Glomerular visceral epithelial cell (primary cell): ENCODE results near the gene RNPEP.
"Not testable (repeated sequence)": the region's sequence is repeated elsewhere in the genome, so short reads cannot be mapped to it uniquely, and the experiment has no call there.

ENCODE experiments used
- DNase-seq: peaks from one replicate; pipeline ENCODE4 v3.0.0-alpha.2; 2016; ENCODE audit errors: extremely low spot score

RNPEP gene

DNA sequence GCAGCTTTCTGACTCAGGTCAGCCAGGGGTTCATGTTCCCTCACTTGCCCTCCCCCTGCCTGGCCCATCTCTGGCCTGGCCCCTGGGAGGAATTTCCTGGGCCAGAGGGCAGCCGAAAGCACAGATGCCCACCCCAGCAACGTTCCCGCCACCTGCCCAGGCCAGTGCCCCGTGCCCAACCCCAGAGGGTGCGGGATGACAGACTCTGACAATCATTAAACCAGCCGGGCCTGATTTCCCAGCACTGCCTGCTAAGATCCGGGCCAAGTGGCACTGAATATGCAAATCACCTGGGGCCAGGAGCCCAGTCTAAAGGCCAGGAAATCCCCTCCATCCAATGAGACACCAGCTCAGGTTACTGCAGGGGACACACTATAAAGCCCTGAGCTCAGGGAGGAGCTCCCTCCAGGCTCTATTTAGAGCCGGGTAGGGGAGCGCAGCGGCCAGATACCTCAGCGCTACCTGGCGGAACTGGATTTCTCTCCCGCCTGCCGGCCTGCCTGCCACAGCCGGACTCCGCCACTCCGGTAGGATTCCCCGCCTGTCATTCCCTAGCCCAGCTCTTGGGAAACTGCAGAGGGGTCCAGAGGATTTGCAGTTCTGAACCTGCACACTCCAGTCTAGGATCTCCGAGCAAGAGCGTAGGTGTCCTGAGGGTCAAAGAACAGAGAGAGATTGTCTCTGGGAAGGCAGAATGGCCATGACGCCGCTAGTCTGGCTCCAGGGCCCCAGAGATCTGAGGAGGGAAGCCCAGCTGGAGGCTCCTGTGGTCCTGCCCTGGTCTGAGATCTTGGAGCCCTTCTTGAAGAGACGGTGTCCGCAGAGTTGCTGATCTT lies 27.9 kb downstream of the RNPEP start, which contains the start of gene ELF3:
TSS of gene ELF3 (plus strand) at position 408 of the 836 bp plus-strand sequence. CDS start 550 bp downstream, outside the sequence.
- peak; percentile 100 for DNase-seq

DNA sequence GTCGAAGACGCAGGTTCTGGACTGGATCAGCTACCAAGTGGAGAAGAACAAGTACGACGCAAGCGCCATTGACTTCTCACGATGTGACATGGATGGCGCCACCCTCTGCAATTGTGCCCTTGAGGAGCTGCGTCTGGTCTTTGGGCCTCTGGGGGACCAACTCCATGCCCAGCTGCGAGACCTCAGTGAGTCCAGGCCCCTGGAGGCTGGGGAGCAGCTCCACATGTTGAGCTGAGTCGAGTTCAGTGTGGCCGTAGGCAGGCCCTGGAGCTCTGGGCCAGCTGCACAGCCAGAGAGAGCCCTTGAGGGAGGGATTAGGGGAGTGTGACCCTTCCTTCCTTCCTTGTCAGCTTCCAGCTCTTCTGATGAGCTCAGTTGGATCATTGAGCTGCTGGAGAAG lies 29.5 kb downstream of the RNPEP start:
- DNase-seq = no peak

DNA sequence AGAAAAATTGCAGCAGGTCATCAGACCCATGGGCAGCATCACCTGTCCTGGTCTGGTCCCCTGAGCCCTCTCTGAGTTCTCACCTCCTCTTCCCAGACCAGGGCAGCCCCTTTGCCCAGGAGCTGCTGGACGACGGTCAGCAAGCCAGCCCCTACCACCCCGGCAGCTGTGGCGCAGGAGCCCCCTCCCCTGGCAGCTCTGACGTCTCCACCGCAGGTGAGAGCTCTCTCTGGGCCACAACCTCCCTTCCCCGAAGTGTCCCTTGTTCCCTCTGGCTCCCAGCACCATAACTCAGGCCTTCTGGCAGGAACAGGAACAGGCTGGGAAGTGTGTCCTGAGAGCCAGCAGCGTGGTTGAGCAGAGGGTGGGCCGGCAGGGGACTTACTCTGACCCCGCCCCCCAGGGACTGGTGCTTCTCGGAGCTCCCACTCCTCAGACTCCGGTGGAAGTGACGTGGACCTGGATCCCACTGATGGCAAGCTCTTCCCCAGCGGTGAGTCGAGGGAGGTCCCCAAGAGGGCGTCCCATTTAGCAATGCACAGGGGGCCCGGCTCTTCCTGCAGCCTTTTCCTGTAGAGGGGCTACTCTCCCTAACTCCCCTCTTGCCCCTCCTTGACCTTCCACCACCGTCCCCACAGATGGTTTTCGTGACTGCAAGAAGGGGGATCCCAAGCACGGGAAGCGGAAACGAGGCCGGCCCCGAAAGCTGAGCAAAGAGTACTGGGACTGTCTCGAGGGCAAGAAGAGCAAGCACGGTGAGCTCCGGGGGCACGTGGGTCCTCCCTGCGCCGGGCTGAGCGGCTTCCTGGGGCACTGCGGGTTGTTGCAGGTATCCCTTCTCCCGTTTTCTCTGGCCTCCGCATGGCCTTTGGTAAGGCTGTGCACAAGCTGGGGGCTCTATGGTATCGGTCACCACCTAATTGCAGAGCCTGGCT lies 30.4 kb downstream of the RNPEP start:
- no peak for DNase-seq

DNA sequence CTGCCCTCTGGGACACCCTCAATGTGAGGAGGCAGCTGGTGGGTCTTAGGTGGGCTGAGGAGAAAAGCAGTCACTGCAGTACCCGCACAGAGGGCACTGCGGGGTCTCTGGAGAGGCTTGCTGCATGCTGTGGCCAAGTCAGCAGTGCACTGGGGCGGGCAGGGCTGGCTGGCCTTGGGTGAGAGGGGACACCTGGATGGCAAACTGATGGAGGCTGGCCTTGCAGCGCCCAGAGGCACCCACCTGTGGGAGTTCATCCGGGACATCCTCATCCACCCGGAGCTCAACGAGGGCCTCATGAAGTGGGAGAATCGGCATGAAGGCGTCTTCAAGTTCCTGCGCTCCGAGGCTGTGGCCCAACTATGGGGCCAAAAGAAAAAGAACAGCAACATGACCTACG lies 31.2 kb downstream of the RNPEP start:
- no peak for DNase-seq

DNA sequence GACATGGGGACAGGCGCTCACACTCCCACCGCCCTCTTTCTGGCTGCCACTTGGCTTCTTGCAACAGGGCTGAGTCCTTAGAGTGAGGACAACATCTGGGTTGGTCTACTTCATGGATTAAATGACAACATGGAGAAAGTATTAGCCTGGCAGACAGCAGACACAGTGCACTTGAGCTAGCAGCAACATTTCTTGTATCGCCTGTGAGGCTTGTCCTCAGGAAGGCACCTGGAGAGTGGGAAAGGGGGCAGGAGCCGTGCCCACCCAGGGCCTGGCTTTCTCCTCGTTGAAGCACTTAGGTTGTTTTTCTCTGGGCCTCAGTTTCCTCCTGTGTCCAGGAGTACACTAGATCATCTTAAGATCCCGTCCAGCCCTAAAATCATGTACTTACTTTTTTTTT lies 31.6 kb downstream of the RNPEP start:
- DNase-seq = no peak

DNA sequence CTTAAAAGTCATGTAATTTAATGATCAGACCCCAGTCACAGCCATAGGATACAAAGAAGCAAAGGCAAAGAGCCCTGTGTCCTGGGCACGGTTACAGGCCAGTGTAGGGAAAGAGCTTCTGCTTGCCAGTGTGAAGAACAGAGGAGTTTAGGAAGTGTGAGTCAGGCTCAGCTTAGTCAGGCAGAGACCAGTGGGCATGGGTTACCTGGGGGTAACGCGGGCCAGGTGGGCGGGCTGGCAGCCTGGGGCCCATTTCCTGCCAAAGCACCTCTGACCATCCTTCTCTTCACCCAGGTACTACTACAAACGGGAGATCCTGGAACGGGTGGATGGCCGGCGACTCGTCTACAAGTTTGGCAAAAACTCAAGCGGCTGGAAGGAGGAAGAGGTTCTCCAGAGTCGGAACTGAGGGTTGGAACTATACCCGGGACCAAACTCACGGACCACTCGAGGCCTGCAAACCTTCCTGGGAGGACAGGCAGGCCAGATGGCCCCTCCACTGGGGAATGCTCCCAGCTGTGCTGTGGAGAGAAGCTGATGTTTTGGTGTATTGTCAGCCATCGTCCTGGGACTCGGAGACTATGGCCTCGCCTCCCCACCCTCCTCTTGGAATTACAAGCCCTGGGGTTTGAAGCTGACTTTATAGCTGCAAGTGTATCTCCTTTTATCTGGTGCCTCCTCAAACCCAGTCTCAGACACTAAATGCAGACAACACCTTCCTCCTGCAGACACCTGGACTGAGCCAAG lies 32.6 kb downstream of the RNPEP start:
- no peak for DNase-seq

DNA sequence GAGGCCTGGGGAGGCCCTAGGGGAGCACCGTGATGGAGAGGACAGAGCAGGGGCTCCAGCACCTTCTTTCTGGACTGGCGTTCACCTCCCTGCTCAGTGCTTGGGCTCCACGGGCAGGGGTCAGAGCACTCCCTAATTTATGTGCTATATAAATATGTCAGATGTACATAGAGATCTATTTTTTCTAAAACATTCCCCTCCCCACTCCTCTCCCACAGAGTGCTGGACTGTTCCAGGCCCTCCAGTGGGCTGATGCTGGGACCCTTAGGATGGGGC lies 33.2 kb downstream of the RNPEP start:
- no peak for DNase-seq

DNA sequence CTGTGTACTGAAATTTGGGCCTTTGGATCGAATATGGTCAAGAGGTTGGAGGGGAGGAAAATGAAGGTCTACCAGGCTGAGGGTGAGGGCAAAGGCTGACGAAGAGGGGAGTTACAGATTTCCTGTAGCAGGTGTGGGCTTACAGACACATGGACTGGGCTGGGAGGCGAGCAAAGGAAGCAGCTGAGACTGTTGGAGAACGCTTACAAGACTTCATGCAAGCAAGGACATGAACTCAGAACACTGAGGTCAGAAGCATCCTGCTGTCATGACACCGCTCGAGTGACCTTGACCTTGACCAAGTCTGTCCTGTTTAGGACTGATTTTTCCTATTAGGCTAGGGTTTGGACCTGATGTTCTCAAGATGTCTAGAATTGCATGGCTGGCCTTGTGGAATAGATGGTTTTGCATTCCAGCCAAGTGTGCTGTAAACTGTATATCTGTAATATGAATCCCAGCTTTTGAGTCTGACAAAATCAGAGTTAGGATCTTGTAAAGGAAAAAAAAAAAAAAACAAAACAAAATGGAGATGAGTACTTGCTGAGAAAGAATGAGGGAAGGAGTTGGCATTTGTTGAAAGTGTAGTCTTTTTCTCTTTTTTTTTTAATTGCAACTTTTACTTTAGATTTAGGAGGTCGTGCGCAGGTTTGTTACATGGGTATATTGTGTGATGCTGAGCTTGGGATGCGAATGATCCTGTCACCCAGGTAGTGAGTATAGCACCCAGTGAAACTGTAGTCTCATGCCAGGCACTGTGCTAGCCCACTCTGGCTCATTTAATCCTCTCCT lies 33.8 kb downstream of the RNPEP start:
- DNase-seq = no peak

DNA sequence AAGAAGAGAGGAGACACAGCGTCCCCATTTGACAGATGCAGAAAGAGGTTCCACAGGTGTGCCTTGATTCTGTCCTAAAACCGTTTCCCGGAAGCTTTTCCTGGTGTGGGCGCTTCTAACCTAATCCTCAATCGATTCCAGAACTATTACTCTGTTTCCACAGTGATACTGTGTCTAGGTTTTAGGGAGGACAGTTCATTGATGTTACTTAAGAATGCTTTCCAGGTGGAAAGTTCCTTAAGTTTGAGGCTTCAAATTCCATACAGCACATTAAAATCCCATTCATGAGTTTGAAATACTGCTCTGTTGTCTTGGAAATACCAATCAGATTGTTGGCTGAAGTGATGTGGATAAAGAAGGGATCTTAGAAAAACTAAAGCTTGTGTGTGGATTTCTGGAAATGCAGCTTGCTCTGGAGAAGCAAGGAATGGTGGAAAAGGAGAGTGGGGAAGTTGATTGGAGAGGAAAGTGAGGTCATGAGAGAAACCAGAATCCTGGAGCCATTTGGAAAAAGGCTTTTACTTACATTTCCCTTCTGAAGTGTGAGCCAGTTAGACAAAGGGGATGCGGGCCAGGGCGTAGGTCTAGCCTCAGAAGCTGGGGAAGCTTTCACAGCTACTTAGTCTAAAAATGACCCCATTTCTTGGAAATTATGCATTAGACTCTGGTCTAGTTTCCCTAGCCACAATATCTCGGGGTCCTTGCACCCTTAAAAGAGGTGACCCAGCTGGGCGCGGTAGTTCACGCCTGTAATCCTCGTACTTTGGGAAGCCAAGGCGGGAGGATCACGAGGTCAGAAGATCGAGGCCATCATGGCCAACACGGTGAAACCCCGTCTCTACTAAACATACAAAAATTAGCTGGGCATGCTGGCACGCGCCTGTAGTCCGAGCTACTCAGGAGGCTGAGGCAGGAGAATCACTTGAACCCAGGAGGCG lies 34.6 kb downstream of the RNPEP start:
- DNase-seq = no peak

DNA sequence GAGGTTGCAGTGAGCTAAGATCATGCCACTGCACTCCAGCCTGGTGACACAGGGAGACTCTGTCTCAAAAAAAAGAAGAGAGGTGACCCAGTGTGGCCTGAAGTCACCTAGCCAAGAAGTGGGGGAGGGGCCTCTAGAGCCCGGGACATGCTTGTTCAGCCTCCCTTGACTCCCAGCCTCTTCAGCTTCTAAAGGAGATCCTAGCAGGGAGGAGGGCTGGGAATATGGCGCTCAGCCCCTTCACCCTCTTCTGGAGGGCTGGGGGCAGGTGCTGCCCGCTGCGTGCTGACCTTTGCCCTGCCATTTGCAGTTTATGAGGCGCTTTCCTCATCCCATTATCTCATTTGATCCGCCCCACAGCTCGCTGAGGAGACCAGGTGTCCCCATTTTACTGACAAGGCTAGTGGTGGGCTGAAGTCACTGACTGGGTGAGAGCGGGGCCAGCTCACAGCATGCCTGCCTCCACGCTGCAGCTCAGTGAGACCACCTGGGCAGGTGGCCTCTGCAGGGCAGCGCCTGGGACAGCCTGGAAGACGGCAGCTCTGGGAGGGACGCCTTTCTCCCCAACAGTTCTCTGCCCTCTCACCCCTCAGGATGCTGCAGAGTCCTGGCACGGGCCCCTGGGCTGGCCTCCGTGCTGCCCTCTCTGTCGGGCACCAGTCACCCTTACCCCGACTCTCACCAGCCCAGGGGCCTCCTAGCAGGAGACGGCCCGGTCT lies 35.5 kb downstream of the RNPEP start:
- no peak for DNase-seq

DNA sequence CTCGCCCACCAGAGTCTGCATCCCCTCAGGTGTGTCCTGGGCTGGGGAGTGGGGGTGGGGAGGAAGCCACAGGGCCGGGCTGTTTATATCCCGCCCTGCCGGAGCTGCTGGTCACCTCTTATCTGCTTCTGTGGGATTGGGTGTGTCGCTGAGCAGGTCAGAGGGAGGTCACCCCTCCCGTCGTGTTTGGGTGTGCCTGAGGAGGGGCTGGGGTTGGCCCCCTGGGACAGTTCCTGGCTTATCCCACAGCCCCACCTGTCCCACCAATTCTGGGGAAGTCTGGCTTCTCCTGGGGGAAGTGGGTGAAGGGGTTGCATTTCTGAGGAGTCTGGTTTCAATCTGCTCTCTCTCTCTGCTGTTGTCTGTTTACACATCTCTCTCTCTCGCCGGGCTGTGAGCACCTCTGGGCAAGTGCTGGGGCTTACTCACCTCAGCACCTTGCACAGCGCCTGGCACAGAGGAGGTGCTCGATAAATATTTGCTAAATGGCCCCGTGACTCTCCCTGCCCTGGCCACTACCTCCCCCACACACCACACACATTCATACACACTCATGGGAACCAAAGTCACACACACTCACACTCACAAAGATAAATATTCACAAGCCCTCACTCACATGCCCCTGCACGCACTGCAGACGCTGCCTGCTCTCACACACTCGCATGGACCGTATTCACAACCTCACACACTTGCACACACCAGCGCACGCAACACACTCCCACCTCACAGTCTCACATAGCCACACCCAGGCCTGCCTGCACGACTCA lies 36.2 kb downstream of the RNPEP start:
- DNase-seq = peak; percentile 53

DNA sequence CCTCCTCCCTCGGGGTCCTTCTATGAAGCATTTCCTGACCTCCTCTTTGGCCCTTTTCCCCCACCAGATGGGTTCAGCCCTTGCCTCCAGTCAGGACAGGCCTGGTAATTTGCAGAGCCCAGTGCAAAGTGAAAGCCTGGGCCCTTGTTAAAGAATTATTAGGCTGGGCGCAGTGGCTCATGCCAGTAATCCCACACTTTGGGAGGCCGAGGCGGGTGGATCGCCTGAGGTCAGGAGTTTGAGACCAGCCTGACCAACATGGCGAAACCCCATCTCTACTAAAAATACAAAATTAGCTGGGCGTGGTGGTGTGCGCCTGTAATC lies 36.7 kb downstream of the RNPEP start:
- not testable (repeated sequence) for DNase-seq

DNA sequence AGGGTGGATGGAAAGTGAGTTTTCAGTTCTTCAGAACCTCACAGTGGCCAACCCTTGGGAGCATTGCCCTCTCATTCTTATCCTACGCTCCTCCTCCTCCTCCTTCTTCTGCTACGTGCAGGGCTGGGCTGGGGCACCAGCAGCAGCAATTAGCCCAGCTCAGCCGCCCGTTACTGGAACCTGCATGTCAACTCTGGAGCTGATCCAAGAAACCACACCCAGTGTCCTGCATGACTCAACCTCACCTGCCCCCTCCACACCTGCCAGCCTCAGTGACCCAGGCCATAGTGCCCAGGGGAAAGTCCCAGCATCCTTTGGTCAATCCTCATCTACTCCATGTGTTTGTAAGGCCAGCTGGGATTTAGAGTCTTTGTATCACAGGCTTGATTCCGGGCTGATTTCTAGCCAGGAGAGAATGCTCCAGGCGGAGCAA lies 40.6 kb downstream of the RNPEP start:
- peak; percentile 70 for DNase-seq

DNA sequence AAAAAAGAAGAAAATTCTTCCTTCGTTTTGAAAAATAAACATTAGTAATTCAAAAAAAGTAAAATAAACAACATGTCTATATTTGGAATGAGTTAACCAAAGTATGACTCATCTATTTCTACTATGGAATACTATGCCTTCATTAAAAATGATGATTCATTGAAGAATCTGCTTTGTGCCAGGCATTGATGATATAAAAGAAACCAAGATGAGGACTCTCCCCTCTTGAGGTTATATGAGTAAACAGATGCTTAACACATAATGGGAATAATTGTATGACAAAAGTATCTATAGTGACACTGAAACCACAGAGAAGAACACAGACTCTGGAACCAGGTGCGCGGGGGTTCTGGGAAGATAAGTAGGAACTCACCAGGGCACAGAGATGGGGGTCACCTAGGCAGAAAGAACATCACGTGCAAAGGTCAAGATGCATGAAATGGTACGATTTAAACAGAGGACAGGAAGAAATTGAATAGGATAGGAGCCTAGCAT lies 46.8 kb downstream of the RNPEP start:
- peak; percentile 45 for DNase-seq

DNA sequence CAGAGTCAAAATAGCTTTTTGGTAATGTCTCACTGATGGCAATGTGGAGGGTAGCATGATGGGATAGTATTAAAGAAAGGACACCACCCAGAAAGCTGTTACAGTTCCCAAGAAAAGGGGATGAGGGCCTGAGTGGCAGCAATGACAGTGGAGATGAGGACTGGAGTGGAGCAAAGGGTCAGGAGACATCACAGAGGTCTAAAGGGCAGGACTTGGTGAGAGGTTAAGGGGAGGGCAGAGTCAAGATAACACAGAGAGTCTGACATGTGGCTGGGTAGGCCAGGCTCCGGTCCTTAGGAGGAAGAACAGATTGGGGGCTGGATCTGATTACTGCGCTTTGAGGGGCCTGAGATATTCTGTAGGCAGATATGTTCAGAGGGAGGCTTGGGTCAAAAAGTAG lies 47.3 kb downstream of the RNPEP start:
- DNase-seq = no peak

DNA sequence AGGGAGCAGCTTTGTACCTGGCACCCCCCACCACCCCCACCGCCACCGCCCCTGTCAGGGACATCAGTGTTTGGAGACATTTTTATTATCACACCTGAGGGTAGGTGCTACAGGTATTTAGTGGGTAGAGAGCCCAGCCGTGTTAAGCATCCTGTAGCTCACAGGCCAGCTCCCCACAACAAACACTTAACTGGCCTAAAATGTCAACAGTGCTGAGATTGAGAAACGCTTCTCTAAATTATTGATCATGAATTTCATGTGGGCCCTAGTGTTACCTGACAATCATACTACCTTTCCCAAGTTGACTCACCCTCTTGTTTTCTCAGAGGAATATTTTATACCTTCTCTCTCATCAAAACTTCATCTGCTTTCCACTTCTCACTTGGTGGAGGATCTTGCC lies 49.3 kb downstream of the RNPEP start:
- no peak for DNase-seq

DNA sequence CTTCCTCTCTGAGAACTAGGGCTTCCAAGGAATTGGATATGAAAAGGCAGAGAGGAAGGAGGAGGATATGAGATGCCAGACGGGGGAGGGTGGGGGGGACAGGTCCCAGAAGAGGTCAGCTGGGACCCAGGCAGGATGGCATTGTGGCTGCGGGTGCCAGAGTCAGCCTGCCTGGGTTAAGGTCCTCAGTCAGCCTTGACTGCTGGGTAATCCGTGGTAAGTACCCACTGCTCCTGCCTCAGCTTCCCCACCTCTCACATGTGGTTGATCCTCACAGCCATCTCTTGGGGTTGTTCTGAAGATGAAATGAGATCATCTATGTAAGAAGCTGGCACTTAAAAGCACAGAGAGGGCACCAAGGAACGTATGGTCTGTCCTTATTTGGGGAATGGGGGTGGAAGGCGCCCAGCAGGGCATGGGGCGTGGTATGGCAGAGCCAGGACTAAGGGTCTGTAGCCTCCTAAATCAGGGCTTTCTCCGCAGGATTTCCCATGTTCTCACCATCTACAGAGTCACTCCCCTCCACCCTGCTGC lies 51.8 kb downstream of the RNPEP start:
- no peak for DNase-seq

DNA sequence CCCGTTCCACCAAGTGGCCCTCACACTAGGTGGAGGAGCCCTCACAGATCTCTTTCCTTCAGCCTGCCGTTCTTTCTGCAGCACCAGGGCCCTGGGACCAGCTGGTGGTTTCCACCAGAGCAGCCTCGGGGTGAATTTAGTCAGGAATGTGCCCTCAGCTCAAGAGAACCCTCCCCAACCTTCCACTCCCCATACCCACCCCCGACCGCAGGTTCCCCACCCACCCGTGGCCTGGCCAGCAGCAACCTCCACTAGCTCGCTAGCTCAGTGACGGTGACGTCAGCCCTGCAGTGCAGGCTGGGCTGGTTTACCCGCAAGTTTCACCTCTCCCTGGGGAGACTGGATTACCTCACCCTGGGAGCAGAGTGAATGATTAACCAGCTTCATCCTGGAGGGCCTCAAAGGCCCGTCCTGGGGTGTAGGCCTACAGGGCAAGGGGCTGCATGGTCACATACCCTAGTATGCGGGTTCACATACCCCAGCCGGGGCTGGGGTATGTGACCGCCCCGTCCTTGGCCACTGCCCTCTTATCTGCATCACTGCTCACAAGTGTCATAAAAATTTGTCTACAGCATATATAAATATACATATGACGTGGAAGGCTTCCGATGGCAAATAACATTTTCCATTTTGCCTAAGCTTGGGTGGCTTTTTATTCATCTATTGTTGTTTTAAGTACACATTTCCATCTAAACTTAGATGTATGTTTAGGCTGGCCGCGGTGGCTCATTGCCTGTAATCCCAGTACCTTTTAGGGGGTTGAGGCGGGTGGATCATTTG lies 52.4 kb downstream of the RNPEP start:
- peak; percentile 100 for DNase-seq
